Measurements from ENCODE around the gene IGF1R. TPM values are rescaled to one million over a fixed set of nuclear protein-coding genes. Genes with fewer than 3 reads are reported as not detected.

The IGF1R gene
- total RNA-seq, 2 donors from 2014 or later: 32.1 to 64.1 TPM

- TF ChIP-seq CTCF (IDR thresholded peaks at IDR 0.05): no peak
- H3K4me3 ChIP-seq: no peak overlapping the region
- no peaks in the 10 kb centered on the region for H3K9me3 ChIP-seq
- no peaks in the 10 kb centered on the region for H3K27me3 ChIP-seq
- peaks cover 0 to 48% of the 10 kb centered on the region in 2 donors for H3K4me1 ChIP-seq
- peaks cover 58% of the 10 kb centered on the region for H3K36me3 ChIP-seq
- H3K27ac ChIP-seq: peak overlapping the region; percentile 90
- DNase-seq (ENCODE audit: low spot score): no peak
Measured at GRCh38 chr15:98953968-98954367, 305.6 kb downstream of the IGF1R start.

- TF ChIP-seq CTCF (IDR thresholded peaks at IDR 0.05): no peak
- peaks cover 58% of the 10 kb centered on the region for H3K36me3 ChIP-seq
- no peak overlapping the region for H3K4me3 ChIP-seq
- H3K27me3 ChIP-seq: no peaks in the 10 kb centered on the region
- peak overlapping the region; percentile 90 for H3K27ac ChIP-seq
- H3K9me3 ChIP-seq: no peaks in the 10 kb centered on the region
- H3K4me1 ChIP-seq: peaks cover 0 to 48% of the 10 kb centered on the region in 2 donors
- DNase-seq (ENCODE audit: low spot score): peak; percentile 92
Measured at GRCh38 chr15:98954411-98954810, 306.1 kb downstream of the IGF1R start.

- Histone ChIP-seq H3K9me3 (no peaks in the 10 kb centered on the region), H3K4me3 (no peak overlapping the region), H3K36me3 (peaks cover 58% of the 10 kb centered on the region), H3K27ac (peak overlapping the region; percentile 90), H3K4me1 (peaks cover 0 to 48% of the 10 kb centered on the region in 2 donors), H3K27me3 (no peaks in the 10 kb centered on the region)
- DNase-seq (ENCODE audit: low spot score): no peak
- TF ChIP-seq CTCF (IDR thresholded peaks at IDR 0.05): no peak
Measured at GRCh38 chr15:98955331-98955730, 307.0 kb downstream of the IGF1R start.

- H3K27ac ChIP-seq: peak overlapping the region; percentile 90
- H3K4me3 ChIP-seq: no peak overlapping the region
- peaks cover 0 to under 1% of the 10 kb centered on the region in 2 donors for H3K9me3 ChIP-seq
- H3K4me1 ChIP-seq: peaks cover 0 to 48% of the 10 kb centered on the region in 2 donors
- DNase-seq (ENCODE audit: low spot score): no peak
- no peak for TF ChIP-seq CTCF (IDR thresholded peaks at IDR 0.05)
- peaks cover 57% of the 10 kb centered on the region for H3K36me3 ChIP-seq
- H3K27me3 ChIP-seq: no peaks in the 10 kb centered on the region
Measured at GRCh38 chr15:98955961-98956723, 307.8 kb downstream of the IGF1R start.

GRCh38 chr15:98956796-98957553 is 308.6 kb downstream of the IGF1R start:
- H3K9me3 ChIP-seq: peaks cover 0 to 8% of the 10 kb centered on the region in 2 donors
- peak overlapping the region; percentile 90 for H3K27ac ChIP-seq
- DNase-seq (ENCODE audit: low spot score): no peak
- H3K4me1 ChIP-seq: peaks cover 0 to 42% of the 10 kb centered on the region in 2 donors
- no peak for TF ChIP-seq CTCF (IDR thresholded peaks at IDR 0.05)
- no peak overlapping the region for H3K4me3 ChIP-seq
- no peaks in the 10 kb centered on the region for H3K27me3 ChIP-seq
- peaks cover 57% of the 10 kb centered on the region for H3K36me3 ChIP-seq

Data from right atrium auricular region (tissue), 2 donors.